SKM-1 treated with dmso at 0.1 percent for 144 hours (cell line): ENCODE measurements around the gene ROCK1.

Experiments
- DNase-seq: peaks from one replicate; lab custom pipeline; 2025; ENCODE audit not compliant: unreplicated experiment; lab: John Stamatoyannopoulos, UW

ROCK1 gene

GRCh38 chr18:21109936-21110712, 1.5 kb downstream of the ROCK1 start:
- DNase-seq, result no peak

- DNase-seq, result no peak
Measured at GRCh38 chr18:21105936-21106335, 5.7 kb downstream of the ROCK1 start.

- no peak for DNase-seq
Measured at GRCh38 chr18:21101172-21101571, 10.4 kb downstream of the ROCK1 start.

- no peak for DNase-seq
Measured at GRCh38 chr18:21100678-21101077, 10.9 kb downstream of the ROCK1 start.

- DNase-seq, result no peak
Measured at GRCh38 chr18:21100146-21100545, 11.5 kb downstream of the ROCK1 start.

GRCh38 chr18:21099442-21099841, 12.2 kb downstream of the ROCK1 start:
- DNase-seq, result no peak

- no peak for DNase-seq
Measured at GRCh38 chr18:21096760-21097159, 14.9 kb downstream of the ROCK1 start.

- no peak for DNase-seq
Measured at GRCh38 chr18:21093133-21093532, 18.5 kb downstream of the ROCK1 start.

GRCh38 chr18:21090680-21091079, 20.9 kb downstream of the ROCK1 start:
- DNase-seq, result no peak

- DNase-seq, result no peak
Measured at GRCh38 chr18:21085579-21086166, 25.9 kb downstream of the ROCK1 start.

- no peak for DNase-seq
Measured at GRCh38 chr18:21084511-21085078, 27.0 kb downstream of the ROCK1 start.

- no peak for DNase-seq
Measured at GRCh38 chr18:21083017-21083416, 28.6 kb downstream of the ROCK1 start.

GRCh38 chr18:21081426-21081825, 30.2 kb downstream of the ROCK1 start:
- no peak for DNase-seq

- DNase-seq, result no peak
Measured at GRCh38 chr18:21080576-21080975, 31.0 kb downstream of the ROCK1 start.

- no peak for DNase-seq
Measured at GRCh38 chr18:21074336-21075323, 37.0 kb downstream of the ROCK1 start.

GRCh38 chr18:21073180-21073579, 38.4 kb downstream of the ROCK1 start:
- no peak for DNase-seq

- DNase-seq, result no peak
Measured at GRCh38 chr18:21071071-21071470, 40.5 kb downstream of the ROCK1 start.

- DNase-seq, result no peak
Measured at GRCh38 chr18:21069468-21069867, 42.1 kb downstream of the ROCK1 start.

- no peak for DNase-seq
Measured at GRCh38 chr18:21064347-21064746, 47.3 kb downstream of the ROCK1 start.

- no peak for DNase-seq
Measured at GRCh38 chr18:21063011-21063410, 48.6 kb downstream of the ROCK1 start.

GRCh38 chr18:21057112-21057511, 54.5 kb downstream of the ROCK1 start:
- no peak for DNase-seq
